Measurements from ENCODE around the gene CRYGD.
"Not testable (repeated sequence)": the region's sequence is repeated elsewhere in the genome, so short reads cannot be mapped to it uniquely, and the experiment has no call there.

CRYGD gene

GRCh38 chr2:208127090-208127489 is 2.8 kb upstream of the CRYGD start:
- Histone ChIP-seq H3K36me3 (no peaks in the 10 kb centered on the region), H3K27ac (no peak overlapping the region), H3K4me3 (ENCODE audit: low read depth in 1 of 2, low read length in 1 of 2) (no peak overlapping the region), H3K9me3 (no peaks in the 10 kb centered on the region), H3K27me3 (peaks cover 27% of the 10 kb centered on the region), H3K4me1 (ENCODE audit: control insufficient read depth in 1 of 2, insufficient read depth in 1 of 2, low read depth in 1 of 2, low read length in 1 of 2) (peaks cover 7 to 12% of the 10 kb centered on the region in 2 experiments)
- TF ChIP-seq CTCF (IDR thresholded peaks at IDR 0.05): no peak

GRCh38 chr2:208125251-208125650 is 927 bp upstream of the CRYGD start:
- H3K4me1 ChIP-seq (ENCODE audit: control insufficient read depth in 1 of 2, insufficient read depth in 1 of 2, low read depth in 1 of 2, low read length in 1 of 2): peaks cover 7 to 12% of the 10 kb centered on the region in 2 experiments
- H3K4me3 ChIP-seq (ENCODE audit: low read depth in 1 of 2, low read length in 1 of 2): no peak overlapping the region
- no peak overlapping the region for H3K27ac ChIP-seq
- H3K27me3 ChIP-seq: peaks cover 27% of the 10 kb centered on the region
- TF ChIP-seq CTCF (IDR thresholded peaks at IDR 0.05): no peak
- H3K36me3 ChIP-seq: no peaks in the 10 kb centered on the region
- H3K9me3 ChIP-seq: no peaks in the 10 kb centered on the region

GRCh38 chr2:208122248-208122647 is 2.1 kb downstream of the CRYGD start:
- Histone ChIP-seq H3K27me3 (peaks cover 27% of the 10 kb centered on the region), H3K36me3 (no peaks in the 10 kb centered on the region), H3K4me1 (ENCODE audit: control insufficient read depth in 1 of 2, insufficient read depth in 1 of 2, low read depth in 1 of 2, low read length in 1 of 2) (peaks cover 7 to 12% of the 10 kb centered on the region in 2 experiments), H3K9me3 (no peaks in the 10 kb centered on the region), H3K4me3 (ENCODE audit: low read depth in 1 of 2, low read length in 1 of 2) (no peak overlapping the region), H3K27ac (no peak overlapping the region)
- no peak for TF ChIP-seq CTCF (IDR thresholded peaks at IDR 0.05)

- Histone ChIP-seq H3K4me3 (ENCODE audit: low read depth in 1 of 2, low read length in 1 of 2) (no peak overlapping the region), H3K27ac (no peak overlapping the region), H3K36me3 (no peaks in the 10 kb centered on the region), H3K4me1 (ENCODE audit: control insufficient read depth in 1 of 2, insufficient read depth in 1 of 2, low read depth in 1 of 2, low read length in 1 of 2) (peaks cover 0 to 2% of the 10 kb centered on the region in 2 experiments), H3K9me3 (no peaks in the 10 kb centered on the region), H3K27me3 (peaks cover 8% of the 10 kb centered on the region)
- TF ChIP-seq CTCF (IDR thresholded peaks at IDR 0.05): no peak
Observed at GRCh38 chr2:208118918-208119317, 5.4 kb downstream of the CRYGD start.

GRCh38 chr2:208117390-208117789 is 6.9 kb downstream of the CRYGD start:
- H3K36me3 ChIP-seq; H3K4me3 ChIP-seq (ENCODE audit: low read depth in 1 of 2, low read length in 1 of 2); H3K4me1 ChIP-seq (ENCODE audit: control insufficient read depth in 1 of 2, insufficient read depth in 1 of 2, low read depth in 1 of 2, low read length in 1 of 2); H3K9me3 ChIP-seq; H3K27ac ChIP-seq: not testable (repeated sequence)
- H3K27me3 ChIP-seq: peaks cover 17% of the 10 kb centered on the region

GRCh38 chr2:208112969-208113368 is 11.4 kb downstream of the CRYGD start:
- no peak overlapping the region for H3K27ac ChIP-seq
- H3K9me3 ChIP-seq: no peaks in the 10 kb centered on the region
- H3K27me3 ChIP-seq: peaks cover 35% of the 10 kb centered on the region
- TF ChIP-seq CTCF (IDR thresholded peaks at IDR 0.05): no peak
- H3K4me3 ChIP-seq (ENCODE audit: low read depth in 1 of 2, low read length in 1 of 2): no peak overlapping the region
- H3K36me3 ChIP-seq: no peaks in the 10 kb centered on the region
- no peaks in the 10 kb centered on the region for H3K4me1 ChIP-seq (ENCODE audit: control insufficient read depth in 1 of 2, insufficient read depth in 1 of 2, low read depth in 1 of 2, low read length in 1 of 2)

GRCh38 chr2:208112273-208112745 is 12.0 kb downstream of the CRYGD start:
- H3K9me3 ChIP-seq; H3K4me1 ChIP-seq (ENCODE audit: control insufficient read depth in 1 of 2, insufficient read depth in 1 of 2, low read depth in 1 of 2, low read length in 1 of 2); H3K36me3 ChIP-seq; H3K27ac ChIP-seq; H3K4me3 ChIP-seq (ENCODE audit: low read depth in 1 of 2, low read length in 1 of 2): not testable (repeated sequence)
- peaks cover 35% of the 10 kb centered on the region for H3K27me3 ChIP-seq

Data from neutrophil (primary cell).